Muscle of back (tissue), 11 donors: Measurements from ENCODE around the gene FSTL5. TPM values are rescaled to one million over a fixed set of nuclear protein-coding genes. Genes with fewer than 3 reads are reported as not detected.

Experiments used
- DNase-seq, 3 donors: peaks; one replicate each; pipeline versions ENCODE4 v3.0.0 to v3.0.0-alpha.2; 2013
- polyA plus RNA-seq, 10 donors: library from polyadenylated mRNA; unstranded; fragments of 120-200 nt; gene quantifications; one replicate each; pipeline ENCODE4 v1.2.1, GENCODE V29; 2013; ENCODE audit not compliant: insufficient read length in 10 of 10

Gene FSTL5
- polyA plus RNA-seq, 10 donors = 0.99 to 18.1 (median 3.1) TPM

GRCh38 chr4:161936625-161937550 is 226.9 kb downstream of the FSTL5 start:
- peak in 1 of 3 donors; percentile 83 for DNase-seq

- no peak for DNase-seq
These were observed 232.7 kb downstream of the FSTL5 start for GRCh38 chr4:161931089-161931488.

GRCh38 chr4:161929956-161930355 is 233.8 kb downstream of the FSTL5 start:
- DNase-seq = no peak

- no peak for DNase-seq
These were observed 237.6 kb downstream of the FSTL5 start for GRCh38 chr4:161926033-161926828.

GRCh38 chr4:161920304-161921052 is 243.3 kb downstream of the FSTL5 start:
- peak in 1 of 3 donors; percentile 7 for DNase-seq

GRCh38 chr4:161919442-161920220 is 244.2 kb downstream of the FSTL5 start:
- peak in 1 of 3 donors; percentile 45 for DNase-seq

- no peak for DNase-seq
These were observed 247.8 kb downstream of the FSTL5 start for GRCh38 chr4:161916035-161916434.

GRCh38 chr4:161907590-161907955 is 256.2 kb downstream of the FSTL5 start:
- peak in 1 of 3 donors; percentile 4 for DNase-seq

GRCh38 chr4:161906836-161907589 is 256.8 kb downstream of the FSTL5 start:
- peak in 2 of 3 donors; percentile 11 to 34 for DNase-seq

- DNase-seq = no peak
These were observed 263.7 kb downstream of the FSTL5 start for GRCh38 chr4:161900110-161900509.

- DNase-seq = no peak
These were observed 269.2 kb downstream of the FSTL5 start for GRCh38 chr4:161894493-161895167.

GRCh38 chr4:161894014-161894413 is 269.8 kb downstream of the FSTL5 start:
- DNase-seq = no peak

- DNase-seq = no peak
These were observed 270.2 kb downstream of the FSTL5 start for GRCh38 chr4:161893566-161893965.

GRCh38 chr4:161892951-161893350 is 270.8 kb downstream of the FSTL5 start:
- peak in 2 of 3 donors; percentile 10 to 22 for DNase-seq

- DNase-seq = no peak
These were observed 280.6 kb downstream of the FSTL5 start for GRCh38 chr4:161883157-161883556.

- DNase-seq = no peak
These were observed 282.4 kb downstream of the FSTL5 start for GRCh38 chr4:161881370-161881769.

- DNase-seq = no peak
These were observed 294.3 kb downstream of the FSTL5 start for GRCh38 chr4:161869511-161869910.

GRCh38 chr4:161856711-161857326 is 307.0 kb downstream of the FSTL5 start:
- no peak for DNase-seq

- DNase-seq = no peak
These were observed 313.2 kb downstream of the FSTL5 start for GRCh38 chr4:161850631-161851030.
